OCI-LY3 (cell line): ENCODE results near the gene B3GLCT.
"Not testable (repeated sequence)": the region's sequence is repeated elsewhere in the genome, so short reads cannot be mapped to it uniquely, and the experiment has no call there.

Source experiments
- EZH2phosphoT487 ChIP-seq: fragments of 200-600 bp; shearing (Covaris generic); IDR thresholded peaks from 2 replicates; pipeline ENCODE4 v1.6.1; 2018; ENCODE audit warnings: antibody characterized with exemption, mixed run types, low read depth
- TF ChIP-seq, protein P1 (sequence below): fragments of 200-600, 300-600 bp; sonication (generic); IDR thresholded peaks from 2 replicates; pipeline ENCODE4 v1.5.1; 2014; ENCODE audit warnings: antibody characterized with exemption, low read length, low read depth

DNA sequence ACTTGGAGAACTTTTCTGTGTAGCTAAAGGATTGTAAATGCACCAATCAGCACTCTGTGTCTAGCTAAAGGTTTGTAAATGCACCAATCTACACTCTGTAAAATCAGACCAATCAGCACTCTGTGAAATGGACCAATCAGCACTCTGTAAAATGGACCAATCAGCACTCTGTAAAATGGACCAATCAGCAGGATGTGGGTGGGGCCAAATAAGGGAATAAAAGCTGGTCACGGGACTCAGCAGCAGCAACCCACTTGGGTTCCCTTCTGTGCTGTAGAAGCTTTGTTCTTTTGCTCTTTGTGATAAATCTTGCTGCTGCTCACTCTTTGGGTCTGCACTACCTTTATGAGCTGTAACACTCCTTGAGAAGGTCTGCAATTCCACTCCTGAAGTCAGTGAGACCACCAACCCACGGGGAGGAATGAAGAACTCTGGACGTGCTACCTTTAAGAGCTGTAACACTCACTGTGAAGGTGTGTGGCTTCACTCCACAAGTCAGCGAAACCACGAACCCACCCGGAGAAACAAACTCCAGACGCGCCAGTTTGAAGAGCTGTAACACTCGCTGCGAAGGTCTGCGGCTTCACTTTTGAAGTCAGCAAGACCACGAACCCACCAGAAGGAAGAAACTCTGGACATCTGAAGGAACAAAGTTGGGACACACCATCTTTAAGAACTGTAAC lies 21.8 kb upstream of the B3GLCT start:
- TF ChIP-seq, protein P1, sequence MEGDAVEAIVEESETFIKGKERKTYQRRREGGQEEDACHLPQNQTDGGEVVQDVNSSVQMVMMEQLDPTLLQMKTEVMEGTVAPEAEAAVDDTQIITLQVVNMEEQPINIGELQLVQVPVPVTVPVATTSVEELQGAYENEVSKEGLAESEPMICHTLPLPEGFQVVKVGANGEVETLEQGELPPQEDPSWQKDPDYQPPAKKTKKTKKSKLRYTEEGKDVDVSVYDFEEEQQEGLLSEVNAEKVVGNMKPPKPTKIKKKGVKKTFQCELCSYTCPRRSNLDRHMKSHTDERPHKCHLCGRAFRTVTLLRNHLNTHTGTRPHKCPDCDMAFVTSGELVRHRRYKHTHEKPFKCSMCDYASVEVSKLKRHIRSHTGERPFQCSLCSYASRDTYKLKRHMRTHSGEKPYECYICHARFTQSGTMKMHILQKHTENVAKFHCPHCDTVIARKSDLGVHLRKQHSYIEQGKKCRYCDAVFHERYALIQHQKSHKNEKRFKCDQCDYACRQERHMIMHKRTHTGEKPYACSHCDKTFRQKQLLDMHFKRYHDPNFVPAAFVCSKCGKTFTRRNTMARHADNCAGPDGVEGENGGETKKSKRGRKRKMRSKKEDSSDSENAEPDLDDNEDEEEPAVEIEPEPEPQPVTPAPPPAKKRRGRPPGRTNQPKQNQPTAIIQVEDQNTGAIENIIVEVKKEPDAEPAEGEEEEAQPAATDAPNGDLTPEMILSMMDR: not testable (repeated sequence)
- not testable (repeated sequence) for TF ChIP-seq EZH2phosphoT487
